H1 (cell line): Measurements from ENCODE around the gene RITA1. TPM values are rescaled to one million over a fixed set of nuclear protein-coding genes. Genes with fewer than 3 reads are reported as not detected.

ENCODE experiments used
- GABPA ChIP-seq: IDR thresholded peaks from 2 replicates; pipeline ENCODE4 v1.6.1; 2011; ENCODE audit warnings: mild to moderate bottlenecking, low read length, moderate library complexity, borderline replicate concordance; ENCODE audit not compliant: insufficient read depth
- JUN ChIP-seq: IDR thresholded peaks from 2 replicates; pipeline ENCODE4 v1.6.1; 2011; ENCODE audit warnings: low read depth, mild to moderate bottlenecking, improper control_type of control experiment, low read length
- RBBP5 ChIP-seq: IDR thresholded peaks from 2 replicates; pipeline ENCODE4 v1.7.1; 2012; ENCODE audit warnings: low read depth, mild to moderate bottlenecking, inconsistent platforms, low read length, moderate library complexity, borderline replicate concordance
- TAF1 ChIP-seq: IDR thresholded peaks from 2 replicates; pipeline ENCODE4 v1.6.1; 2011; ENCODE audit warnings: mild to moderate bottlenecking, low read depth, low read length
- polyA plus RNA-seq, 7 experiments: library from polyadenylated mRNA; depleted of rRNA in 3 of 7; stranded (reverse) in 5 of 7; unstranded in 2 of 7; fragments of >200 nt in 5 of 7; fragments of 200-250 nt in 2 of 7; gene quantifications; 1 replicate in 5 of 7; 2 replicates in 1 of 7; 4 replicates in 1 of 7; pipeline versions ENCODE4 v1.2.1 to v1.2.3, GENCODE V29; 2011 to 2013; ENCODE audit warnings: missing spikeins in 2 of 7, mixed read lengths in 2 of 7
- total RNA-seq: library from RNA; stranded (reverse); fragmentation: NEBNext Ultra II Directional; extraction: Animal tissue kit (Norgen Biotek cat#: 25700); gene quantifications from 2 replicates; pipeline ENCODE4 v1.2.1, GENCODE V29; 2021

RITA1 gene
- total and polyA plus RNA-seq, 2 of the 8 experiments (the other 6 are each of a cell fraction or from before 2014, with no cell fraction given) = 24.1 to 25.8 TPM

DNA sequence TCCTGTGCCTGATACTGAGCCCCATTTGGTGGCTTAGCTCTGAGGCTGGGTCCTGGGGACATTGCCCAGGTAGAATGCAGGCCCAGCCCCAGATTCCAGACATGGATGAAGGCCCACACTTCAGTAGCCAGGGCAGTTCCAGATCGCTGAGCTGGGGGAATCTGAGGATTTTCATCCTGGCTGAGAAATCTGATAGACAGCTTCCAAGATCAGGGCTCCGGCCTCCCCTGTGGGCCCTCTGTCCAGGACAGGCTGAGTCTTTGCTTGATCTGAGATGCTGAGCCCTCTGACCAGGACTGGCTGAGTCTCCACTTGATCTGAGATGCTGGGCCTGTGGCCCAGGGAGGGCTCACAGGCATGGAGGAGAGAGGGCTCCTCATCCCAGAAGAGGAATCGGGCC is 46.7 kb upstream of the RITA1 start (continued):
- TF ChIP-seq GABPA = no peak
- TF ChIP-seq RBBP5 = no peak
- no peak for TF ChIP-seq TAF1
- no peak for TF ChIP-seq JUN
- TF ChIP-seq, all 59 proteins: peak for 0
